Posterior cingulate gyrus (tissue), 11 donors: Measurements from ENCODE around the gene BLTP3A.
"Not testable (repeated sequence)": the region's sequence is repeated elsewhere in the genome, so short reads cannot be mapped to it uniquely, and the experiment has no call there.

ENCODE experiments used
- DNase-seq, 10 donors: peaks; one replicate each; pipeline versions ENCODE4 v3.0.0 to v3.0.0-alpha.2; 2020 to 2021; ENCODE audit warnings: mixed read lengths in 3 of 10
- intact Hi-C: fragments of 100-400 bp; cut with DNase I; formaldehyde crosslinking; loops from one replicate; pipeline ENCODE4 v1.15.1; 2023

The BLTP3A gene

DNA sequence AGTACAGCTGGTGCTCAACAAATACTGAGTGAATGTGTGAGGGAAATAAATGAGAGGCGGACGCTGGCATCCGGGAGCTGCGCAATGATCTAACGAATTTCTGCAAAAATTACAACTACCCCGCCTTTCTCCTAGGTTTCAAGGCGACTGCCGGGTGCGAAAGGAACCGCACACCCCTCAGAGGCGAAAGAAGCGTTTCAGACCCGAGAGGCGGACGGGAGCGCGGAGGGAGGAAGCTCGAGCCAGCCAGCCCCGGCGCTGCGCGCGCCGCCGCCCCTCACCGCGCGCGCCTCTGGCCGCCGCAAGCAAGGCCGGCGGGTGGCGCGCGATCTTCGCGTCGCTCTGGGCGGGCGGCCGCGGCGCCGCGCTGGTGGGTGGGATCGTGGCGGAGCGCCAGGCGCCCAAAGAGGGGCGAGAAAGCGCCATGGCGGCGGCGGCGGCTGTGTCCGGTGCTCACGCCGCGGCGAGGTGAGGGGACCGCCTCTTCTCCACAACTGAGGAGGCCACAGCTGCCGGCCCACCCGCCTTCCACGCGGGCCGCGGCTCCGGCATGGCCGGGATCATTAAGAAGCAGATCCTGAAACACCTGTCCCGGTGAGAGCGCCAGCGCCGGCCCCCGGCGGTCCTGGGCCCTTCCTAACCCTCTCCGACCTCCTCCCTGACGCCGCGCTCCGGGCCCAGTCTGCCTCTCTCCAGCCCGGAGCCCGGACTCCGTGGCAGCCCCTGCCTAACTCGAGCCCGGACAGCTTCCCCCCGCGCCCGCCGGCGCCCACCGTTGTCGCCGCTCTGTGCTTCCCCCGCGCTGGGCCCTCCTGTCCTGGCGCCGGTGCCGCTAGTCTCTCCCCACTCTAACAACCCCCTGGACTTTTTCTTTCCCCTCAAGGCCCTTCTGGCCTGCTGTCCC is at the start of gene BLTP3A:
TSS of gene BLTP3A (plus strand) at position 383 of the 904 bp plus-strand sequence. CDS start at position 551, 168 bp downstream.
- intact Hi-C loops, result loop anchor here (5.0 kb wide), 1 partner anchor 35 kb away; the partner anchor contains the start of gene SNRPC
- DNase-seq, result peak; percentile 42 to 94 (median 66)

DNA sequence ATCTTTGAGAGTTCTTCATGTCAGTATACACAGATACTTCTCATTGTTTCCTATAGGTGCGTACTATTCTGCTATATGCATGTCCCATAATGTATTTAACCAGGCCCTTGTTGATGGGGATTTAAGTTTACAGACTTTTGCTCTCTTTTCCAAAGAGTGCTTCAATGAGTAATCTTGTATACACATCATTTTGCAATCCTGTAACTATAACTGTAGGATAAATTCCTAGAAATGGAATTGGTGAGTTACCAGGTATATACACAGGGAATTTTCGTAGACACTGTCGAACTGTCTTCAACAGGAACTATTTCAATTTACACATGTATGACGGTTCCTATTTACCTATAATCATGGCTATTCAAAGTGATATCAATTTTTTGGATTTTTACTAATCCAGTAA is 49.8 kb upstream of the BLTP3A start:
- no peak for DNase-seq
- intact Hi-C loops, result no loop called here

GRCh38 chr6:34743625-34744293 is 48.1 kb upstream of the BLTP3A start:
- intact Hi-C loops, result no loop called here
- DNase-seq, result peak in 1 of 10 donors; percentile 32

GRCh38 chr6:34744294-34744647 is 47.6 kb upstream of the BLTP3A start:
- peak in 1 of 10 donors; percentile 10 for DNase-seq
- intact Hi-C loops, result not testable (repeated sequence)

DNA sequence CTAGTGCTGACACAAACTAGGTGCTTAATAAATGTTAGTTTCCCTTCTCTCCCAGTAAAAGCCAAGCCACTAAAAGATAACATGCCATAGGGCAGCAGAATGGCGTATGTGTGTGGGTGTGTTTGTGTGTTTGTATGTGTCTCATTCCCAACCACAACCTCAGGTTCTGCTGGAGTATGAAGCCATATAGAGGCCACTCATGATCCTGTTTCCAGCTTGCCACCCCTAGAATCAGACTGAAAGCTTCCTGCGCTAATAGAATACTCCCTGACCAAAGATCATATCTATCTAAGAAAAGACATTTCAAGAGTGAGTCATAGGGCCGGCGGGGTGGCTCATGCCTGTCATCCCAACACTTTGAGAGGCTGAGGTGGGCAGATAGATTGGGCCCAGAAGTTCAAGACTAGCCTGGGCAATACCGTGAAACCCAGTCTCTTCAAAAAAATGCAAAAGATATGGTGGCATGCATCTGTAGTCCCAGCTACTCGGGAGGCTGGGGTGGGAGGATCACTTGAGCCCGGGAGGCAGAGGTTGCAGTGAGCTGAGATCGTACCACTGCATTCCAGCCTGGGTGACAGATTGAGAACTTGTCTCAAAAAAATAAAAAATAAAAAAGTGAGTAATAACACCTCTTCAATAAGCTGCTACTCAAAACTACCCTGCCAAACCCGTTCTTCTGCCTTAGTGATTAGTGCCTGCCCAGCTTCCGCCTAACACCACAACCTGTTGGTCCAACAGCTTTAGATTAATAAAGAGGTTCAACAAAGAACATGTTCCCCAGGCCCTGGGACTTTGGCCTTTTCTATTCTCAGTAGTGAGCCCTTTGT is 46.4 kb upstream of the BLTP3A start:
- intact Hi-C loops, result no loop called here
- peak in 1 of 10 donors; percentile 29 for DNase-seq

- peak in 1 of 10 donors; percentile 2 for DNase-seq
- intact Hi-C loops, result no loop called here
Observed at GRCh38 chr6:34746104-34746846, 45.6 kb upstream of the BLTP3A start.

- no peak for DNase-seq
- intact Hi-C loops, result no loop called here
Observed at GRCh38 chr6:34748757-34749156, 43.1 kb upstream of the BLTP3A start.

GRCh38 chr6:34756513-34756856 is 35.4 kb upstream of the BLTP3A start:
- intact Hi-C loops, result loop anchor here (2.0 to 5.0 kb wide), 3 partner anchors 36 to 131 kb away; partner anchors contain the start of genes ANKS1A, BLTP3A, ILRUN and TAF11
- not testable (repeated sequence) for DNase-seq

DNA sequence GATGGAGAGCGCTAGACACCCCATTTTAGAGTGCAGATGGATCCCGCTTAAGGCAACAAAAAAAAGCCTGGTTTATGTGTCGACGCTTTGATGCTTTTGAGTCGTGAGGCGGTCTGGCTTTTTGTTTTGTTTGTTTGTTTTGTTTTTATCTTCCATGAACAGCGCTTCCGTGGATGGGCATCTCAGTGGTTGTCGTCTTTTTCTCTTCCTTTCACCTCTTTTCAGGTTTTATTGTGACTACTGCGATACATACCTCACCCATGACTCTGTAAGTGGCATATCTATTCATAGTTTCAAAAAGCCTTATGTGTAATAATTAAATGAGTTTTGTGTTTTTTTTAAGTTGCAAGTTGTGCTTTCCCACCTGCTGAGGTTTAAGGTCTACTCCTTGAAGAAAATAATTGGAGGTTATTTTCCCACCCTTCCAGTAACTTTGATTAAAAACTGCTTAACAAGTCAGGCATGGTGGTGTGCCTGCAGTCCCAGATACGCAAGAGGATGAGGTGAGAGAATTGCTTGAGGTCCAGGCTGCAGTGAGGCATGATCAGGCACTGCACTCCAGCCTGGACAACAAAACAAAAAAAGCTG is 34.1 kb upstream of the BLTP3A start:
- no peak for DNase-seq
- intact Hi-C loops, result loop anchor here (2.0 to 5.0 kb wide), 3 partner anchors 35 to 130 kb away; partner anchors contain the start of genes ANKS1A, BLTP3A, ILRUN and TAF11

- no peak for DNase-seq
- intact Hi-C loops, result no loop called here
Observed at GRCh38 chr6:34760108-34760507, 31.8 kb upstream of the BLTP3A start.

GRCh38 chr6:34761681-34762080 is 30.2 kb upstream of the BLTP3A start:
- DNase-seq, intact Hi-C loops: not testable (repeated sequence)

DNA sequence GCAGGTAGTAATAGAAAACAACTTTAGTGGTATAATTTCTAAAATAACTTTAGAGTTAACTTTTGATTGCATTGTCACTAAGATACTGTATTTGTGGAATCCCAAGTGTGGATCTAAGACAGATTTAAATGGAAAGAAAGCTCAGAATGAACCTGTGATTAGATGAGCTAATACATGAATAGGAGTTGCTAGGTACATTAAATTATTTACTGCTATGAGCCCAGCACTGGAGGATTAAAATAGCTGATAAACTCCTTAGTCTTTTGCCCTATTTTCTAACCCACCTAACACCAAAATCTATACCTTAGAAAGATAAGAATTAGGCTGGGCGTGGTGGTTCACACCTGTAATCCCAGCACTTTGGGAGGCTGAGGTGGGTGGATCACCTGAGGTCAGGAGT is 23.7 kb upstream of the BLTP3A start:
- intact Hi-C loops, result no loop called here
- no peak for DNase-seq

- DNase-seq, result no peak
- intact Hi-C loops, result no loop called here
Observed at GRCh38 chr6:34771727-34772126, 20.2 kb upstream of the BLTP3A start.

DNA sequence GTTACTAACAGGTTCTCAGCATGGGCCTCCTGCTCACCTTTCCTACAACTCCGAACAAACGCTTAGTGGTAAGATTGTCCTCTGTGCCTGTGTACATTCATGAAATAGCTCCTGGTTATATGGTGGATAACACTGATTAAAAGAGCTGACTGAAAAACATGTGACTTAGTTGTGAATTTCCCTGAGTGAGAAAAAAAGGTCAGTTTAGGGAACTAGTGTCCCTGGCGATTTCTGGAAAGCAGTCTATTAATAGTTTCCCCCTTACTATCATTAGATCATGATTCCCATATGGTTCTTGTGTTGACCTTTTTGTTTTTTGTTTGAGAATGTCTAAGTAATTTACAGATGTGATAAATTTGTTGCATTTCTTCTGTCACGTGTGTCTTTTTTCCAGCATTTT is 18.9 kb upstream of the BLTP3A start:
- no peak for DNase-seq
- intact Hi-C loops, result no loop called here

DNA sequence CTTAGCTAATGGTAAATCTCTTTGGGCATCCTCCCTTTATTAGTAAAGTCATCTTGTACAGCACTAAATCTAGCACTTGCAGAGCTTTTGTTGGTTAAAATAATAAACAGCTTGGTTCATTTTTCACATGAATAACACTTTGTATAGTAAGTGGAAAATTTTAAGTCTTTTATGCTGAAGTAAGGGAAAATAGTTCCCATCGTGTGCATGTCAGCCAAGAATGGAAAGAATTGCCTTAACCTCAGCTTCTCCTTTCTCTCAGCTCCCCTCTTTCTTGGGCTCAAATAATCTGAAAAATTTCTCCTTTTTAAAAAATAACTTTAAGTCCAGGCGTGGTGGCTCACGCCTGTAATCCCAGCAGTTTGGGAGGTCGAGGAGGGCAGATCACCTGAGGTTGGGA is 18.0 kb upstream of the BLTP3A start:
- intact Hi-C loops, result no loop called here

GRCh38 chr6:34774967-34775366 is 16.9 kb upstream of the BLTP3A start:
- DNase-seq, result peak in 1 of 10 donors; percentile 8
- intact Hi-C loops, result no loop called here

More for the DNA sequence above, 18.0 kb upstream of the BLTP3A start:
- no peak for DNase-seq

DNA sequence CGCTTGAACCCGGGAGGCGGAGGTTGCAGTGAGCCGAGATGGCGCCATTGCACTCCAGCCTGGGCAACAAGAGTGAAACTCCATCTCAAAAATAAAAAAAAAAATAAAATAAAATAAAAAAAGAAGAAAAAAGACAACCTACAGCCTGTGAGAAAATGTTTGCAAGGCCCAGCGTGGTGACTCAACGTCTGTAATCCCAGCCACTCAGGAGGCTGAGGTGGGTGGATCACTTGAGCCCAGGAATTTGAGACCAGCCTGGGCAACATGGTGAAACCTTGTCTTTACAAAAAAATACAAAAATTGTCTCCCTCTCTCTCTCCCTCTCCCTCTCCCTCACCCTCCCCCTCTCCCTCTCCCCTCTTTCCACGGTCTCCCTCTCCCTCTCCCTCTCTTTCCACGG is 6.5 kb upstream of the BLTP3A start:
- intact Hi-C loops, DNase-seq: not testable (repeated sequence)

- DNase-seq, intact Hi-C loops: not testable (repeated sequence)
Observed at GRCh38 chr6:34787152-34787551, 4.7 kb upstream of the BLTP3A start.

DNA sequence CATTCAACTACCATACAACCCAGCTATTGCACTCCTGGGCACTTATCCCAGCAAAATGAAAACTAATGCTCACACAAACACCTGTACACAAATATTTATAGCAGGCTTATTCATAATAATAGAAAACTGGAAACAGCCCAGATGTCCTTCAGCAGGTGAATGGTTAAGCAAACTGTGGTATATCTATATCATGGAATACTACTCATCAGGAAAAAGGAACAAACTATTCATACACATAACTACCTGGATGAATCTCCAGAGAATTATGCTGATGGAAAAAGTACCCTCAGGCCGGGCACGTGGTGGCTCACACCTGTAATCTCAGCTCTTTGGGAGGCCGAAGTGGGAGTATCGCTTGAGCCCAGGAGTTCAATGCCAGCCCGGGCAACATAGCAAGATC is 3.8 kb upstream of the BLTP3A start:
- DNase-seq, result no peak
- intact Hi-C loops, result no loop called here
